Colonic mucosa (tissue), 4 donors: Measurements from ENCODE around the gene KLK12. TPM values are rescaled to one million over a fixed set of nuclear protein-coding genes. Genes with fewer than 3 reads are reported as not detected.

Experiments used
- DNase-seq: peaks from one replicate; pipeline ENCODE4 v3.0.0-alpha.2; 2020
- H3K27ac ChIP-seq: fragments of 200-600 bp; one replicate; pipeline ENCODE4 v1.8.0; 2021
- H3K27me3 ChIP-seq: fragments of 200-600 bp; one replicate; pipeline ENCODE4 v1.8.0; 2021
- H3K36me3 ChIP-seq: fragments of 200-600 bp; one replicate; pipeline ENCODE4 v1.8.0; 2021
- H3K4me1 ChIP-seq: fragments of 200-600 bp; one replicate; pipeline ENCODE4 v1.8.0; 2021; ENCODE audit warnings: mild to moderate bottlenecking
- H3K4me3 ChIP-seq: fragments of 200-600 bp; one replicate; pipeline ENCODE4 v1.8.0; 2021
- H3K9ac ChIP-seq, 2 donors: one replicate each; pipeline ENCODE4 v1.7.0; 2013; ENCODE audit warnings: control low read depth in 2 of 2, low read depth in 2 of 2, low read length in 2 of 2
- H3K9me3 ChIP-seq: fragments of 200-600 bp; one replicate; pipeline ENCODE4 v1.8.0; 2021
- intact Hi-C: fragments of 100-400 bp; cut with DNase I; formaldehyde crosslinking; loops from one replicate; pipeline ENCODE4 v1.14.1; 2022
- total RNA-seq, 2 donors: library from RNA; stranded (reverse); fragmentation: NEBNext Ultra II Directional in 1 of 2; extraction: Animal tissue kit (Norgen Biotek cat#: 25700) in 1 of 2; gene quantifications; one replicate each; pipeline ENCODE4 v1.2.1, GENCODE V29; 2021
- TF ChIP-seq, protein P1 (sequence below): fragments of 200-600 bp; IDR thresholded peaks from one replicate; pipeline ENCODE4 v1.8.0; 2022; ENCODE audit warnings: antibody characterized with exemption, mild to moderate bottlenecking
- donor health status: healthy.
- donor health status: DM: no; HTN: no; CAD: no.
- donor health status: DM: no; HTN: no; CAD: no.

Gene KLK12, protein sequence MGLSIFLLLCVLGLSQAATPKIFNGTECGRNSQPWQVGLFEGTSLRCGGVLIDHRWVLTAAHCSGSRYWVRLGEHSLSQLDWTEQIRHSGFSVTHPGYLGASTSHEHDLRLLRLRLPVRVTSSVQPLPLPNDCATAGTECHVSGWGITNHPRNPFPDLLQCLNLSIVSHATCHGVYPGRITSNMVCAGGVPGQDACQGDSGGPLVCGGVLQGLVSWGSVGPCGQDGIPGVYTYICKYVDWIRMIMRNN
- total RNA-seq = 1 to 10 TPM in 1 of 2 donors, under 1 TPM in 1; 0.64 to 1.4 TPM

DNA sequence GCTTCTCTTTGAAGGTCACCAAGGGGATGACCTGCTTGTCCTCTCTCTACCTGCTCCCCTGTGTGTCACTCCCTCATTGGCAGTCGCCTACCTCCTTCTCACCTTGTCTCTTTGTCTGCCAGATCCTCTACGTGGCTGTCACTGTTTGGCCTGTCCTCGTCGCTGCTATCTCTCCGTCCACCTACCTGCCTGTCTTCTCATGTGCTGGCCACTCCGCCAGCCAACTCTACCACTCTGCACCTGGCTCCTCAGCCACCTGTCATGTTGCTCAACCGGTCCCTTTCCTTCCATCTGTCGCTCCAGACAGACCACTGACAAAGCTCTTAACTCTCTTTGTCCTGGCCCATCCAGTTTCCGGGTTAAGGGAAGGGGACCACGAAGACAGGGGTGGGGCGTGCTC lies at the start of gene KLK12:
KLK12 (minus strand) TSS at position 299 of the 400 bp plus-strand sequence. CDS start 381 bp downstream, outside the sequence.
- Histone ChIP-seq H3K9me3 (no peaks in the 10 kb centered on the region), H3K27me3 (no peaks in the 10 kb centered on the region), H3K4me3 (no peak within 1 kb of the TSS), H3K27ac (no peak within 1 kb of the TSS), H3K36me3 (no peaks in the 10 kb centered on the region), H3K9ac (no peak within 1 kb of the TSS), H3K4me1 (no peaks in the 10 kb centered on the region)
- intact Hi-C loops = no loop called here
- TF ChIP-seq, protein P1, sequence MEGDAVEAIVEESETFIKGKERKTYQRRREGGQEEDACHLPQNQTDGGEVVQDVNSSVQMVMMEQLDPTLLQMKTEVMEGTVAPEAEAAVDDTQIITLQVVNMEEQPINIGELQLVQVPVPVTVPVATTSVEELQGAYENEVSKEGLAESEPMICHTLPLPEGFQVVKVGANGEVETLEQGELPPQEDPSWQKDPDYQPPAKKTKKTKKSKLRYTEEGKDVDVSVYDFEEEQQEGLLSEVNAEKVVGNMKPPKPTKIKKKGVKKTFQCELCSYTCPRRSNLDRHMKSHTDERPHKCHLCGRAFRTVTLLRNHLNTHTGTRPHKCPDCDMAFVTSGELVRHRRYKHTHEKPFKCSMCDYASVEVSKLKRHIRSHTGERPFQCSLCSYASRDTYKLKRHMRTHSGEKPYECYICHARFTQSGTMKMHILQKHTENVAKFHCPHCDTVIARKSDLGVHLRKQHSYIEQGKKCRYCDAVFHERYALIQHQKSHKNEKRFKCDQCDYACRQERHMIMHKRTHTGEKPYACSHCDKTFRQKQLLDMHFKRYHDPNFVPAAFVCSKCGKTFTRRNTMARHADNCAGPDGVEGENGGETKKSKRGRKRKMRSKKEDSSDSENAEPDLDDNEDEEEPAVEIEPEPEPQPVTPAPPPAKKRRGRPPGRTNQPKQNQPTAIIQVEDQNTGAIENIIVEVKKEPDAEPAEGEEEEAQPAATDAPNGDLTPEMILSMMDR = no peak
- no peak for DNase-seq

DNA sequence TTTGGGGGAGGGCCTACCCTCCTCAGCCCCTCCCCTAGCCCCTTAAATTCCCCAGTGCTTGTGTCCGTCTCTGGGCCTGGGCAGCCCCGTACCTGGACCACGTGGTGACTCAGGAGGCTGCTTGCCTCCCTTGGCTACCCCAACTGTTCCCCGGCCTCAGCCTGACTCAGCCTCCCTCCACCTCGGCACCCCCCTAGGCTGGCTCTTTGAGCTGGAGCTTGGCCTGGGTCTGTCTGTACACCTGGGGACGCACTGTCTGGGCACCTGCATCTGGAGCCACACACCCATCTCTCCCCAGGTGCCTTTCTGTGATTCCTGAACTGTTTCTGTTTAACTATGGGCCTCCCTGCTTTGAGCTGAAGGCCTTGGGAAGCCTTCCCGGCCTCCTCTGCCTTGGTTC lies 49.7 kb upstream of the KLK12 start:
- Histone ChIP-seq H3K4me3 (no peak overlapping the region), H3K9me3 (no peaks in the 10 kb centered on the region), H3K27ac (no peak overlapping the region), H3K27me3 (no peaks in the 10 kb centered on the region), H3K36me3 (no peaks in the 10 kb centered on the region), H3K4me1 (no peaks in the 10 kb centered on the region), H3K9ac (no peak overlapping the region)
- DNase-seq = no peak
- TF ChIP-seq, protein P1 = no peak
- intact Hi-C loops = no loop called here

DNA sequence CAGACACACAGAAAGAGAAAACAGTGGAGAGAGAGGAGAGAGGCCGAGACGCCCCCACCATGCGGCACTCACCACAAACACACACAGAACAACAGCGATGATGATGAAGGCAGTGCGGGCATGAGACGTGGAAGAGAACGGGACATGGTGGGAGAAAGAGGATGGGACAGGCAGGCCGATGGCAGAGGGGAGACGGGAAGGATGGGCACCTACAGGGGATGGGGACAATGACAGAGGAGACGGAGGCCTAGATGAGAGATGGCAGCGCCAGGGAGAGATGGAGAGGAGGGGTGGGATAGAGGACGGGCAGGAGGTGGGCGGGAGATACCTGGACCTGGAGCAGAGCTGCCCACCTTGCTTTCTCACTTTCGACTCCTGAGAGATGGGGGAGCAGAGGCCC lies 49.0 kb upstream of the KLK12 start:
- Histone ChIP-seq H3K27me3 (no peaks in the 10 kb centered on the region), H3K9ac (no peak overlapping the region), H3K4me1 (no peaks in the 10 kb centered on the region), H3K36me3 (no peaks in the 10 kb centered on the region), H3K9me3 (no peaks in the 10 kb centered on the region), H3K27ac (no peak overlapping the region), H3K4me3 (no peak overlapping the region)
- no peak for DNase-seq
- intact Hi-C loops = no loop called here
- TF ChIP-seq, protein P1 = no peak

DNA sequence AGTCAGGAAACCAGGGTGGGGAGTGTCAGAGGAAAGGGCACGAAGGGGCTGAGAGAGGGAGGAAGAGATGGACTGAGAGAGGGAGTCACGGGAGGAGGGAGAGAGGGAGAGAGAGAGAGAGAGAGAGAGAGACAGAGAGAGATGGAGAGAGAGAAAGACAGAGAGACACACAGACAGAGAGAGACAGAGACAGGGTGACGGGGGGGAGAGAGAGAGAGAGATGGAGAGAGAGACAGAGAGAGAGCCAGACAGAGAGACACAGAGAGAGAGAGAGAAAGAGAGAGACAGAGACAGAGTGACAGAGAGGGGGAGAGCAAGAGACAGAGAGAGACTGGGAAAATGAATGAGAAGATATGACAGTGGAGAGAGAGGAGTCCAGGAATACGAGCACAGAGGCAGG lies 48.4 kb upstream of the KLK12 start:
- H3K4me3 ChIP-seq = no peak overlapping the region
- TF ChIP-seq, protein P1 = no peak
- no peaks in the 10 kb centered on the region for H3K27me3 ChIP-seq
- H3K27ac ChIP-seq = no peak overlapping the region
- H3K9ac ChIP-seq = no peak overlapping the region
- no peaks in the 10 kb centered on the region for H3K9me3 ChIP-seq
- intact Hi-C loops = no loop called here
- no peaks in the 10 kb centered on the region for H3K4me1 ChIP-seq
- H3K36me3 ChIP-seq = no peaks in the 10 kb centered on the region
- no peak for DNase-seq

DNA sequence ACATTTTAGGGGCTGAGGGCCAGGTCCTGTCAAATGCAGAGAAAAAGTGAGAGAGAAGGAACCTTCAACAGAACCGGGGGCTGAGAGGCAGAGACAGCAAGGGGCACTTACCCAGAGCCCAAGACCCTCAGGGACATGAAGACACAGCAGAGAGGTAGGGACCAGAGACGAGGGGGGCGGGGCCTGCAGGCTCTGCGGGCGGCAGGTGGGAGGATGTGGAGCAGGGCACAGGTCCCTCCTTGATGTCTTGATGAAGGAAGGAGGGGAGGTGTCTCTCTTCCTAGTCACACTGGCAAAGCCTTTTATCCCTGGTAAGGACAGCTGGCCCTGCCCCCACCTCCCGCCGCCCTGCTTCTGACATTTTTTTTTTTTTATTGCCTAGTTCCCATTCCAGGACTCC lies 47.8 kb upstream of the KLK12 start, which contains the start of gene KLK14:
KLK14 (minus strand) TSS at position 277 of the 400 bp plus-strand sequence; CDS start at position 4, 273 bp downstream.
- H3K4me1 ChIP-seq = no peaks in the 10 kb centered on the region
- H3K36me3 ChIP-seq = no peaks in the 10 kb centered on the region
- TF ChIP-seq, protein P1 = no peak
- intact Hi-C loops = no loop called here
- H3K9me3 ChIP-seq = no peaks in the 10 kb centered on the region
- no peak within 1 kb of the TSS for H3K4me3 ChIP-seq
- no peak within 1 kb of the TSS for H3K9ac ChIP-seq
- no peak within 1 kb of the TSS for H3K27ac ChIP-seq
- H3K27me3 ChIP-seq = no peaks in the 10 kb centered on the region
- no peak for DNase-seq
